Measurements from ENCODE around the gene CTNNBL1. TPM values are rescaled to one million over a fixed set of nuclear protein-coding genes. Genes with fewer than 3 reads are reported as not detected.
A peak's percentile ranks its signal among the peaks of the same experiment; 100 is the strongest.
"Not testable (repeated sequence)": the region's sequence is repeated elsewhere in the genome, so short reads cannot be mapped to it uniquely, and the experiment has no call there.

Gene CTNNBL1
- total RNA-seq, 8 experiments from 2014 or later = 33.2 to 51.4 (median 37.0) TPM

DNA sequence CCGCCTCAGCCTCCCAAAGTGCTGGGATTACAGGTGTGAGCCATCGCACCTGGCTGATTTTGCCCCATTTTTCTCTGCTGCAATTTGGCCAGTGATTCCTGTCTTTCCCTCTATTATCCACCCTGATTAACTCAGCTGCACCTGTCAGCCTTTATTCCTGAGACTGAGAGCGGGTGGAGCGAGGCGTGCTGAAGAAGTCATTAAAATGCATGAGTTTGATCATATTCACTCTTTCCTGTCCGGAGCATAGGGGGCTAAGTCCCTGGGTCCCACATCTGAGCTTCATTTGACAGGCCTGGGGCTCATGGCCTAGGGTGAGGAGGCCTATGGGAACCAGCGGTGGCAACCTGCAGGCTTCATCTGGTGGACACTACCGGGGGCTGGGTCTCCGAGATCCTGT, 25.7 kb upstream of the CTNNBL1 start:
- peak in 3 of 8 experiments; percentile 7 to 22 (median 7) for ATAC-seq (replicated peaks in 6 of 8)
- H3K4me1 ChIP-seq (replicated peaks in 1 of 2) = peaks cover 18 to 37% of the 10 kb centered on the region in 2 donors
- no peak overlapping the region for H3K27ac ChIP-seq
- H3K4me3 ChIP-seq = no peak overlapping the region
- 70 to 100% (median 85%) methylated on average over 1 to 4 of the region's 9 CpGs; no CpG with 5 or more reads in 5 of the 10 experiments for WGBS, 10 experiments
- in situ Hi-C loops (cut with MboI; ENCODE audit: low pct_unique_long_range_greater_than_20kb in 2 of 9, low sequenced_read_pairs in 9 of 9, unreplicated experiment in 9 of 9) = no loop called here

DNA sequence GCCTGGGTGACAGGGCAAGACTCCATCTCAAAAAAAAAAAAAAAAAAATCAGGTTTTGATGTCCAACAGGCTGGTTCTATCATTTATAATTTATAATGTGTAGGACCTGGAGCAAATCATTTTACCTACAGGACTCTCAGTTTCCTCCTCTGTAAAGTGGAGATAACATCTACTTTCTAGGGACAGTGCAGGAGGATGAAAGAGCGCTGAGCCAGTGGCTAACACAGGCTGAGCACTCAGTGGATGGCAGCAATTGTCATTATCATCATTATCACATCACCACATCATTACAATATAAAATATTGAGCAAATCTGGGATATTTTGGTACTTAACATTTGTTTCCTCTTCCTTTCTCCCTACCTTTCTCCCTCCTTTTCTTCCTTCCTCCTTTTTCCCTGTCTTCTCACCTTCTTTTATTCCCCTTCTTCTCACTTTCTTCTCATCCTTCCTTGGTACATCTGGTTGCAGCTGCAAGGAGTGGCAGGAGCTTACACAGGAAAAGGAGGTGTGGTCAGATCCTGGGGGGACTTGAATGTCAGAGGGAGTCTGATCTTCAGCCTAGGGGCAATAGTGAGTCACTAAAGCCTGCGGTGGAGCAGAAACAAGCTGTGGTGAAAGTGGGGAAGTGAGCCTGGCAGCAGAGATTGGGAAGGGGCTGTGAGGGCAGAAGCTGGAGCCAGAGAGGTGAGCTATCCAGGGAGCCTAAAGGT, 24.6 kb upstream of the CTNNBL1 start:
- WGBS, 10 experiments = 0 to 100% (median 87%) methylated on average over 1 to 2 of the region's 2 CpGs
- Histone ChIP-seq H3K4me1 (replicated peaks in 1 of 2) (peaks cover 26 to 44% of the 10 kb centered on the region in 2 donors), H3K27ac (peak overlapping the region in 1 of 2 donors; percentile 28), H3K4me3 (no peak overlapping the region)
- in situ Hi-C loops (cut with MboI; ENCODE audit: low pct_unique_long_range_greater_than_20kb in 2 of 9, low sequenced_read_pairs in 9 of 9, unreplicated experiment in 9 of 9) = no loop called here
- peak in 4 of 8 experiments; percentile 1 to 77 (median 62) for ATAC-seq (replicated peaks in 6 of 8)

DNA sequence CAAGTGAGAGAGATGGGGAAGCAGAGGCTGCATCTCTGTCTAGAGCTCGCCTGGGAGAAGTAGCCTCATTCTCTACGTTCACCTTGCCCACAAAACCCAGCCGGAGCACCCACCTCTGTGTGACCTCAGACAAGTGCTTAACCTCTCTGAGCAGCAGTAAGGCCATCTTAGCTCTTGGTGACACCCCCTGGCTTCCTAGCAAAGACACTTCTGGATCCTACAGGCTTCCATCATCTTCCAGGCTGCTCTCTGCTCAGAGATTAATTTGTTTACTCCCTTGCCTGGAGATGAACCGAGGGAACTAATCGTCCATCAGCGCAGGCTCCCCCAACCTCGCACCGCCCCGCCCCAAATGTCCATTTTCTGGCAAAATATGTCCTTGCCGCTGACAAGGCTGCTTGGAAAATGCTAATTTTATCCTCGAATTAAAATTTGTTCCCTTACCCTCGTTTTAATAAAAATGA, 24.0 kb upstream of the CTNNBL1 start:
- in situ Hi-C loops (cut with MboI; ENCODE audit: low pct_unique_long_range_greater_than_20kb in 2 of 9, low sequenced_read_pairs in 9 of 9, unreplicated experiment in 9 of 9) = no loop called here
- Histone ChIP-seq H3K27ac (peak overlapping the region; percentile 4 to 28), H3K4me3 (peak overlapping the region in 2 of 5 donors; percentile 2 to 14), H3K4me1 (replicated peaks in 1 of 2) (peaks cover 26 to 44% of the 10 kb centered on the region in 2 donors)
- 0 to 45% (median 20%) methylated on average over 2 to 9 of the region's 12 CpGs; no CpG with 5 or more reads in 1 of the 10 experiments for WGBS, 10 experiments
- peak; percentile 38 to 78 (median 50) for ATAC-seq (replicated peaks in 6 of 8)

DNA sequence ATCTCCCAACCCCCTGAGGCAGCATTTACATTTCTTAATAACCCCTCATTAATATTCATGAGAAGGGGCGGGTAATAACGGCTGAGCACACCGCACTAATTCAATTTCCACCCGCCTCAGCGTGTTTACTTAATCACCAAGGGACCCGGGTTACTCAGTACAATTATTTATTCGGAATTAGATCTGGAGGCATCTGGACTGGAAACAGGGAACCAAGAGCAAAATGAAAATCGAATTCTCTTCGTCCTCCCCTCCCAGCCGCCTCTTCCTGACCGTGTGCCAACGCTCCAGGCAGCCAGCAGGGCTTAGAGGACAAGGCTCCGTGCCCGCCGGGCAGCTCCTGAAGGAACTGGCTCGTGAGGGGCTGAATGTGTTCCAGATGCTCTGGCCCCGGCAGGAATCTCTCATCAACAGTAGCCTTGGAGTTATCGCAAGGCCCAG, 23.5 kb upstream of the CTNNBL1 start:
- peaks cover 26 to 44% of the 10 kb centered on the region in 2 donors for H3K4me1 ChIP-seq (replicated peaks in 1 of 2)
- peak overlapping the region; percentile 28 to 68 for H3K27ac ChIP-seq
- peak overlapping the region in 2 of 5 donors; percentile 2 to 14 for H3K4me3 ChIP-seq
- WGBS, 10 experiments = 4 to 92% (median 21%) methylated on average over 2 to 13 of the region's 18 CpGs; no CpG with 5 or more reads in 1 of the 10 experiments
- ATAC-seq (replicated peaks in 6 of 8) = peak; percentile 70 to 89 (median 82)
- in situ Hi-C loops (cut with MboI; ENCODE audit: low pct_unique_long_range_greater_than_20kb in 2 of 9, low sequenced_read_pairs in 9 of 9, unreplicated experiment in 9 of 9) = no loop called here

DNA sequence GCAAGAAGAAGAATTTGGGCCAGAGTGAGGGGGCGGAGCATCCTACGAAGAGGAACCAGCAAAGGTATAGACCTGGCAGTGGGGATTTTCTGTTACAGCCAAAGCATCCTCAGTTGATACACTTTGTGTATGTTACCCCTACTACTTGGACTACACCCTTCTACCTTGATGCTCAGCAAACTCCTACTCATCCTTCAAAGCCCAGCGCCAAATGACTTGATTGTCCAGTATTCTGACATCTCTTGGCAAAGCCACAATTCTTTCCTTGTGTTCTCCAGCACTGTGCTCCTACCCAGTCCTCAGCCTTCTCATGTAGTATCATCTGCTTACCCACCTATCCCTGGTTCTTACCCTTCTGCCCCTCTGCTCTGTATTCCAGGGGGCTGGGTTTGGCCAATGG, 21.7 kb upstream of the CTNNBL1 start:
- in situ Hi-C loops (cut with MboI; ENCODE audit: low pct_unique_long_range_greater_than_20kb in 2 of 9, low sequenced_read_pairs in 9 of 9, unreplicated experiment in 9 of 9) = no loop called here
- H3K27ac ChIP-seq = no peak overlapping the region
- no peak overlapping the region for H3K4me3 ChIP-seq
- peaks cover 26 to 44% of the 10 kb centered on the region in 2 donors for H3K4me1 ChIP-seq (replicated peaks in 1 of 2)
- ATAC-seq (replicated peaks in 6 of 8) = no peak
- 86 to 100% (median 100%) methylated on average over 1 to 2 of the region's 3 CpGs; no CpG with 5 or more reads in 6 of the 10 experiments for WGBS, 10 experiments

DNA sequence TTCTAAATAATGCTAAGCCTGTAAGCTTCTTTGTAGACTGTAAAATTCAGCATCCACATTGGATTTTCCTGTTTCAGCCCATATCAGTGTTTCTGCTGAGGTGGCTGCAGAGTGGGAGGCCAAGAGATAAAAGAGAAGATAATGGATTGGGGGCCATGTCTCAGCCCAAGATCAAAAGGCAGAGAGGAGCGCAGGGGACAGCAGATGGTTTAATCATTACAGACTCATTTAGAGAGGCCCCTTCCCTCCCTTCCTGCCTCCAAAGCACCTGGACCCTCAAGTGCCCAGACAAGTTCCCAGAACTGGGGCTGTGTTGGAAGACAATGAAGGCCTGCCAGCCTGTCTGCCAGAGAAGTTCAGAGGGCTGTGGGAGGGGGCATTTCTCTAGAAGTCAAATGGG, 20.4 kb upstream of the CTNNBL1 start:
- Histone ChIP-seq H3K4me1 (replicated peaks in 1 of 2) (peaks cover 30 to 42% of the 10 kb centered on the region in 2 donors), H3K27ac (no peak overlapping the region), H3K4me3 (no peak overlapping the region)
- peak in 3 of 8 experiments; percentile 7 to 33 (median 11) for ATAC-seq (replicated peaks in 6 of 8)
- WGBS, 10 experiments = 13 to 100% (median 40%) methylated on average over 1 of the region's 1 CpG; no CpG with 5 or more reads in 5 of the 10 experiments
- in situ Hi-C loops (cut with MboI; ENCODE audit: low pct_unique_long_range_greater_than_20kb in 2 of 9, low sequenced_read_pairs in 9 of 9, unreplicated experiment in 9 of 9) = no loop called here

DNA sequence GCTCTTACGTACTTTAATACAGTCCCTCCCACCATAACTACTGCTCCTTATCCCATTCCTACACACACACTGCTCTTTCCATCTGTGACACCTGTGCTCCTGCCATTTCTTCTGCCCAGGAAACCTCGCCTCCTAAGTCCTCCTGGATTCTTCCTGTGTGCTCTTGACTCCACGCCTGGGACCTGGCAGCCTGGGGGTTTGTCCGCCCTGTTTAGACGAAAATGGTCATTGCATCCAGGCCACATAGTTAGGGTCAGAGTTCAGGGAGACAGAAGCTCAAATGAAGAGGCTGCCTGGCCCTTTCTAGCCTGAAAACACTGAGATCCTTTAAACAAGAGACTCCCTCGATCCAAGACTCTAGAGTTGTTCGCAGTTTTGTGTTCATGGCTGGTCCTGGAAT, 17.4 kb upstream of the CTNNBL1 start:
- in situ Hi-C loops (cut with MboI; ENCODE audit: low pct_unique_long_range_greater_than_20kb in 2 of 9, low sequenced_read_pairs in 9 of 9, unreplicated experiment in 9 of 9) = no loop called here
- 29 to 82% (median 70%) methylated on average over 1 to 5 of the region's 7 CpGs; no CpG with 5 or more reads in 3 of the 10 experiments for WGBS, 10 experiments
- Histone ChIP-seq H3K4me1 (replicated peaks in 1 of 2) (peaks cover 13 to 20% of the 10 kb centered on the region in 2 donors), H3K27ac (no peak overlapping the region), H3K4me3 (no peak overlapping the region)
- no peak for ATAC-seq (replicated peaks in 6 of 8)

DNA sequence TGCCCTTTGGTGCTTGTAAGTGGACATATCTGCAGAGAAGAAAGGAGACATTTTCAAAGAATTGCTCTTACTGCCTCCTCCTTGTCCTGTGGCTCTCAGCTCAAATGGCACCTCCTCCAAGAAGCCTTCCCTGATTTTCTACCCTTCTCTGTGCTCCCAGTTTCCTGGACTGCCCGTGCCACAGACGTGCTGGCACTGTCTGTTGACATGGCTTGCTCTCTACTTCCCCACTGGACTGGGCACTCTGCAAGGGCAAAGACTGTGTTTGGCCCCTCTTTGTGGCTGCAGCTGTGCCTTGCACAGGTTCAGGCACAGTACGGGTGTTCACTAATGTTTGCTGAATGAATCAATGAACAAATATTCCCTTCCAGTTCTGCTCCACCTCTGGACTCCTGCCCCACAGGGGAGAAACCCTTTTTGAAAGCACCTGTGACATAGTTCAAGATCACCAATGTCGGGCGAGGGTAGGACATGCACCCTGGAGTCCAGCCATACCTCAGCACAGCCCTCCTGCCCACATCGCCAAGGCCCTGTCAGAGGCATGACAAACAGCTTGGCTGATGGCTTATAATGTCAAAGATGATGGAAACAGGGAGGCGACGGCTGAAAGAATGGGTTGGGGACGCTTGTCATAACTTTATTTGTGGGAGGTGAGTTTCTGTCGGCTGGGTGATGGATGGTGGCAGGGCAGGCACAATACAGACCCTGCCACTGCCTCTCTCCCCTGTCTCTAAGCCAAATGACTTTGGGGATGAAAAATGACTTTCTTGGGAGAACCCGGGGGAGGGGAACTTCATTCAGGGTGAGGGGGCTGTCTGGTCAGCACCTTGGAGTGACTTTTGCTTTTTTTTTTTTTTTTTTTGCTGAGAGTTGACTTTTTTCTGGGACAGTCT, 15.6 kb upstream of the CTNNBL1 start:
- Histone ChIP-seq H3K4me3 (no peak overlapping the region), H3K27ac (no peak overlapping the region), H3K4me1 (replicated peaks in 1 of 2) (peaks cover 17% of the 10 kb centered on the region in 2 donors)
- in situ Hi-C loops (cut with MboI; ENCODE audit: low pct_unique_long_range_greater_than_20kb in 2 of 9, low sequenced_read_pairs in 9 of 9, unreplicated experiment in 9 of 9) = no loop called here
- peak in 5 of 8 experiments; percentile 19 to 73 (median 59) for ATAC-seq (replicated peaks in 6 of 8)
- WGBS, 10 experiments = 17 to 59% (median 37%) methylated on average over 3 to 7 of the region's 11 CpGs; no CpG with 5 or more reads in 5 of the 10 experiments

DNA sequence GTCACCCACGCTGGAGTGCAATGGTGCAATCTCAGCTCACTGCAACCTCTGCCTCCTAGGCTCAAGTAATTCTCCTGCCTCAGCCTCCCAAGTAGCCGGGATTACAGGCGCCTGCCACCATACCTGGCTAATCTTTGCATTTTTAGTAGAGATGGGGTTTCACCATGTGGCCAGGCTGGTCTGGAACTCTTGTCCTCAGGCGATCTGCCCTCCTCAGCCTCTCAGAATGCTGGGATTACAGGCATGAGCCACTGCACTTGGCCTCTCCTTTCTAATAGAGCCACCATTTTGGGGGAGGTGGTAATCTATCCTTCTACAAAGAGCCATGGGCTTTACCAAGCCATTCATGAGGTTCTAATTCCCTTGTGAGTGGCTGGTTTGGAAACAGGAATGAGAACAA, 14.1 kb upstream of the CTNNBL1 start:
- in situ Hi-C loops (cut with MboI; ENCODE audit: low pct_unique_long_range_greater_than_20kb in 2 of 9, low sequenced_read_pairs in 9 of 9, unreplicated experiment in 9 of 9); ATAC-seq (replicated peaks in 6 of 8); H3K27ac ChIP-seq; H3K4me3 ChIP-seq: not testable (repeated sequence)
- peaks cover 8 to 11% of the 10 kb centered on the region in 2 donors for H3K4me1 ChIP-seq (replicated peaks in 1 of 2)
- WGBS, 10 experiments = 17 to 100% (median 98%) methylated on average over 1 to 3 of the region's 4 CpGs; no CpG with 5 or more reads in 6 of the 10 experiments

DNA sequence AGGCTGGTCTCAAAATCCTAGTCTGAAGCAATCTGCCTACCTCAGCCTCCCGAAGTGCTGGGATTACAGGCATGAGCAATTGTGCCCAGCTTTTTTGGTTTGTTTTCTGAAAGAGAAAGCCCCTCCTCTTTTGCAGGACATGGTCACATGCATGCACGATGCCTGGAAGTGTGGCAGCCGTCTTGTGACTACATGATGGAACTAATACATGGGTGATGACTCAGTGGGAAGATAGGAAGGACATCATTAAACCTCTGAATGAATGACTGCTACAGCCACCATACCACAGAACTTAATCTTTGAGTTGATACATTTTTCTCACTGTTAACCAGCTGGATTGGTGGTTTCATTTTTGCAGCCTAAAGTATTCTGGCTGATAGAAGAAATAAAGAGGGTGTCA, 13.4 kb upstream of the CTNNBL1 start:
- in situ Hi-C loops (cut with MboI; ENCODE audit: low pct_unique_long_range_greater_than_20kb in 2 of 9, low sequenced_read_pairs in 9 of 9, unreplicated experiment in 9 of 9) = no loop called here
- Histone ChIP-seq H3K27ac (no peak overlapping the region), H3K4me1 (replicated peaks in 1 of 2) (peaks cover 8 to 11% of the 10 kb centered on the region in 2 donors), H3K4me3 (no peak overlapping the region)
- 0 to 62% (median 44%) methylated on average over 1 to 3 of the region's 3 CpGs; no CpG with 5 or more reads in 2 of the 10 experiments for WGBS, 10 experiments
- peak in 7 of 8 experiments; percentile 55 to 93 (median 60) for ATAC-seq (replicated peaks in 6 of 8)

DNA sequence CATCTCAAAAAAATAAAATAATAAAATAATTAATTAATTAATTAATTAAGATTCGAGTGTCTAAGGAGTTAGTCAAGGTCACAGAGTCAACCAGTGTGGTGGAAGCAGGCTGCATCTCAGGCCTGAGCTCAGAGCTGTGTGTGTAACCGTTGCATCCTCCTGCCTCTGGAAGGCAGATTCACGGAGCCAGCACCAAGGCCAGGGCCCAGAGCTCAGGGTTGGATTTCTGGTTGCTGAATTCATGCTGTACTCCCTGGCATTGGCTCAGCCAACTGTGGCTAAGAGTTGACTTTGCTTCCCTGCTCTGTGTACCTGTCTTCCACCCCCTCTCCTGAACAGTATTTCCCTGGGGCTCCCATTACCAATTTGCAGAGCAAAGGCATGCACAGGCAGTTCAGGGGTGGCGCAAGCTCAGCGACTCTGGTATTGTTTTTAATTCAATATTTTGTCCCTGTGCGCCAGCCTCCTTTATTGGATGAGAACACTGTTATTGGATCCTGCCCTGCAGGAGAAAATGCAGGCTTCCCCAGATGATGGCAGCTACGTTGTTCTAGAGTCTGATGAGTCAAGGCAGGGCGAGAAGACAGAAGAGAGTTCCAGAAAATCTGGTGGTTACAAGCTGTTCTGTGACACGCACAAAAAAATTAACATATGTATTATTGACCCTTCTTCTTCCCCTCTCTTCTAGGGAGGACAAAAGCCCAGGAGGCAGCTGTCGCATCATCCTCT, 12.3 kb upstream of the CTNNBL1 start:
- Histone ChIP-seq H3K27ac (peak overlapping the region in 1 of 2 donors; percentile 4), H3K4me1 (replicated peaks in 1 of 2) (peaks cover 8 to 11% of the 10 kb centered on the region in 2 donors), H3K4me3 (no peak overlapping the region)
- in situ Hi-C loops (cut with MboI; ENCODE audit: low pct_unique_long_range_greater_than_20kb in 2 of 9, low sequenced_read_pairs in 9 of 9, unreplicated experiment in 9 of 9) = no loop called here
- ATAC-seq (replicated peaks in 6 of 8) = peak in 5 of 8 experiments; percentile 35 to 61 (median 45)
- WGBS, 10 experiments = 10 to 95% (median 65%) methylated on average over 1 to 9 of the region's 10 CpGs; no CpG with 5 or more reads in 1 of the 10 experiments

DNA sequence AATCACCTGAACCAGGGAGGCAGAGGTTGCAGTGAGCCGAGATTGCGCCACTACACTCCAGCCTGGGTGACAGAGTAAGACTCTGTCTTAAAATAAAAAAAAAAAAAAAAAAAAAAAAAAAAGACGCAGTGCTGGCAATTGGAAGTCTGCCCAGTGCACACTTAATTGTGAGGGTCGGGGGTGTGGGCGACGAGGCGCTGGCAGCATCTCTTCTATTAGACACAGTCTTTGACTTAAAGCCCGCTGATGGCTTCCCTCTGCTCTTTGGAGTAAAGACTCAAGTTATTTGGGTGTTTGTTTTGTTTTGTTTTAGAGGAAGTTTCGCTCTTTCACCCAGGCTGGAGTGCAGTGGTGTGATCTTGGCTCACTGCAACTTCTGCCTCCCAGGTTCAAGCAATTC, 10.7 kb upstream of the CTNNBL1 start:
- H3K4me3 ChIP-seq; in situ Hi-C loops (cut with MboI; ENCODE audit: low pct_unique_long_range_greater_than_20kb in 2 of 9, low sequenced_read_pairs in 9 of 9, unreplicated experiment in 9 of 9); H3K27ac ChIP-seq; ATAC-seq (replicated peaks in 6 of 8); H3K4me1 ChIP-seq (replicated peaks in 1 of 2): not testable (repeated sequence)
- 74 to 100% (median 92%) methylated on average over 1 to 6 of the region's 9 CpGs; no CpG with 5 or more reads in 3 of the 10 experiments for WGBS, 10 experiments
